ENCODE measurements around the gene RPS6KA5.

RPS6KA5 gene

DNA sequence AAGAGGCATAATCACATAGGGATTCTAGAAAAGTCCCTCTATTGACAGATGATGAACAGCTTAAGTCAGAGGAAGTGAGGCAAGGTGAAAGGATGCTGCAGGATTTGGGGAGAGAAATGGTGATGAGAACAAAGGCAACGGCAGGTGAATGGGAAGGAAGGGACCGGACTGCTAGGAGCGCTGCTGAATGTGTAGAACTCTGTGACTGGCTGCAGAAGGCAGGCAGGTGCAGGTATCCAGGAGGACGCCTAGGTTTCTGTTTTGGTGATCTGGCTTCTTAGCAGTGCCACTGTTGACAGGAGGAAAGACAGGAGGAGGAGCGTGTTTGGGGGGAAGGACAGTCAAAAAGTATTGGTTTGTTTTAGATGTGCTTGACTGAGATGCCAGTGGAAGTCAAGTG, 185.8 kb downstream of the RPS6KA5 start:
- no peak overlapping the region for H3K4me3 ChIP-seq (ENCODE audit: low read length)
- TF ChIP-seq, protein P1, sequence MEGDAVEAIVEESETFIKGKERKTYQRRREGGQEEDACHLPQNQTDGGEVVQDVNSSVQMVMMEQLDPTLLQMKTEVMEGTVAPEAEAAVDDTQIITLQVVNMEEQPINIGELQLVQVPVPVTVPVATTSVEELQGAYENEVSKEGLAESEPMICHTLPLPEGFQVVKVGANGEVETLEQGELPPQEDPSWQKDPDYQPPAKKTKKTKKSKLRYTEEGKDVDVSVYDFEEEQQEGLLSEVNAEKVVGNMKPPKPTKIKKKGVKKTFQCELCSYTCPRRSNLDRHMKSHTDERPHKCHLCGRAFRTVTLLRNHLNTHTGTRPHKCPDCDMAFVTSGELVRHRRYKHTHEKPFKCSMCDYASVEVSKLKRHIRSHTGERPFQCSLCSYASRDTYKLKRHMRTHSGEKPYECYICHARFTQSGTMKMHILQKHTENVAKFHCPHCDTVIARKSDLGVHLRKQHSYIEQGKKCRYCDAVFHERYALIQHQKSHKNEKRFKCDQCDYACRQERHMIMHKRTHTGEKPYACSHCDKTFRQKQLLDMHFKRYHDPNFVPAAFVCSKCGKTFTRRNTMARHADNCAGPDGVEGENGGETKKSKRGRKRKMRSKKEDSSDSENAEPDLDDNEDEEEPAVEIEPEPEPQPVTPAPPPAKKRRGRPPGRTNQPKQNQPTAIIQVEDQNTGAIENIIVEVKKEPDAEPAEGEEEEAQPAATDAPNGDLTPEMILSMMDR (IDR thresholded peaks at IDR 0.05; ENCODE audit: low read length), result no peak
- TF ChIP-seq EZH2phosphoT487 (IDR thresholded peaks at IDR 0.05; ENCODE audit: low read length), result no peak
- no peak for TF ChIP-seq EZH2 (optimal IDR thresholded peaks at IDR 0.05; ENCODE audit: low read depth, low read length)
- no peaks in the 10 kb centered on the region for H3K4me1 ChIP-seq (ENCODE audit: low read length)
- no peaks in the 10 kb centered on the region for H3K9me2 ChIP-seq (replicated peaks; ENCODE audit: insufficient read depth, low read length)
- H3K9me3 ChIP-seq (replicated peaks; ENCODE audit: insufficient read depth, low read length), result no peaks in the 10 kb centered on the region
- H4K20me1 ChIP-seq (ENCODE audit: insufficient read depth, low read length), result no peaks in the 10 kb centered on the region
- H3K9ac ChIP-seq (ENCODE audit: low read length), result no peak overlapping the region
- H3K79me2 ChIP-seq (ENCODE audit: low read length), result no peaks in the 10 kb centered on the region
- H3K27ac ChIP-seq (ENCODE audit: low read length), result no peak overlapping the region
- no peak overlapping the region for H2AFZ ChIP-seq (ENCODE audit: low read length)
- DNase-seq, result no peak
- no peaks in the 10 kb centered on the region for H3K27me3 ChIP-seq (replicated peaks; ENCODE audit: insufficient read depth, low read length)
- H3K4me2 ChIP-seq (ENCODE audit: low read depth, low read length), result no peak overlapping the region
- H3F3A ChIP-seq (ENCODE audit: insufficient read depth, low read length), result no peaks in the 10 kb centered on the region
- H3K36me3 ChIP-seq (replicated peaks; ENCODE audit: insufficient read depth, low read length), result no peaks in the 10 kb centered on the region

DNA sequence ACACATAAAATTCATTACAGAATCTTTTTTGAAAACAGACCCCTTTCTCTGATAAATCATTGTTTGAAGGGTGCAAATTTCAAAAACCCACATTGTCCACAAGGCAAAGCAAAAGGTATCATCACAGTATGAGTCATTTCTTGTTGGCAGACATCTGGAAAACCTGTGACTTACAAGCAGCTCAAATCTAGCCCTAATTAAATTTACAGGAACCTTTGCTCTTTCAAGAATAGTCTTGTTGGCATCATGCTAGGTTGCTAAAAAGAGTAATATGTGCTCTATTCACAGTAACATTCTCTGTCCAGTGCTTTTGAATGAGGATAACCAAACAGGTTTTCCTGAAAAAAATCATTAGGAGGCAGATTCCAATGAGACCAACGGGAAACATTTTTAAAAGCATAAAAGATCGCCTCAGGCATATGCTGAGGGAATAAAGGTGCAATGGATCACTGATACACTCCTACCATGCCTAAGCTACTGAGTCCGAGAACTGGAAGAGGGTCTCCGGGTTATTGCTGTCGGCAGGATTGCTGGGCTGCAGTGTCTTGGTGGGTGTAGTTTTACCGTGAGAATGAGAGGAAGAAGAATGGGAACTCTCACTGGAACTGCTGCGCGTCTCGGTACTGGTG, 188.7 kb downstream of the RPS6KA5 start:
- no peaks in the 10 kb centered on the region for H3K36me3 ChIP-seq (replicated peaks; ENCODE audit: insufficient read depth, low read length)
- DNase-seq, result no peak
- no peaks in the 10 kb centered on the region for H3K79me2 ChIP-seq (ENCODE audit: low read length)
- no peaks in the 10 kb centered on the region for H3K27me3 ChIP-seq (replicated peaks; ENCODE audit: insufficient read depth, low read length)
- H3K4me2 ChIP-seq (ENCODE audit: low read depth, low read length), result no peak overlapping the region
- H3K9me3 ChIP-seq (replicated peaks; ENCODE audit: insufficient read depth, low read length), result no peaks in the 10 kb centered on the region
- H3K27ac ChIP-seq (ENCODE audit: low read length), result no peak overlapping the region
- H3F3A ChIP-seq (ENCODE audit: insufficient read depth, low read length), result no peaks in the 10 kb centered on the region
- H3K4me1 ChIP-seq (ENCODE audit: low read length), result no peaks in the 10 kb centered on the region
- no peak overlapping the region for H3K9ac ChIP-seq (ENCODE audit: low read length)
- no peaks in the 10 kb centered on the region for H4K20me1 ChIP-seq (ENCODE audit: insufficient read depth, low read length)
- no peak for TF ChIP-seq EZH2phosphoT487 (IDR thresholded peaks at IDR 0.05; ENCODE audit: low read length)
- TF ChIP-seq, protein P1 (IDR thresholded peaks at IDR 0.05; ENCODE audit: low read length), result no peak
- TF ChIP-seq EZH2 (optimal IDR thresholded peaks at IDR 0.05; ENCODE audit: low read depth, low read length), result no peak
- no peak overlapping the region for H2AFZ ChIP-seq (ENCODE audit: low read length)
- H3K4me3 ChIP-seq (ENCODE audit: low read length), result no peak overlapping the region
- no peaks in the 10 kb centered on the region for H3K9me2 ChIP-seq (replicated peaks; ENCODE audit: insufficient read depth, low read length)

DNA sequence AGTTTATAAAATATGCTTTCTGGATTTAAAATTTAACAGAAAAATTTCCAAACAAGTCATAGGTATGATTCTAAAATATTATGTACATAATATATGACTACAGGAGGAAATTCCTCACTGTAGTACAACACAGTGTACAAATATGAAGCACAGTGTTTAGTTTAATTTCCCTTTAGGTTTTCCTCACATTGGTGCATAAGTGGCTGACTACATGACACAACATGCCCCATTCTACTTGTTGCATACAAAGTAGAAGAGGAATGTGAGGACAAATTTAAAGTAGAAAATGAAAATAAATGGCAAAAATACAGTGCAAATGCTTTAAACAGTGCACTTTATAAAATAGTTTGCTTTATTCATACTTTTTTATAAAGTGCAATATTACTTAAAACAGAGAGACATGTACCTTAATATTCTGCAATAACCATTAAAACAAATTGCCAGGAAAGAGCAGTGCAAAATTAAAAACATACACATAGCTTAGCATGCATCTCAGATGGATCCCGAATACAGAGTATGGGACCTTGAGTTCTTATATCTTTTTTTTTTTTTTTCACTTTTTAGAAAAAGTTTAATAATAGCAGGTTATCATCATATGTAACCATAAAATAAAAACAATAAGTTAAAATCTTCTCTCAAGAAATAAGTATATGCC, 189.4 kb downstream of the RPS6KA5 start:
- Histone ChIP-seq H3K4me3 (ENCODE audit: low read length) (no peak overlapping the region), H2AFZ (ENCODE audit: low read length) (no peak overlapping the region), H3K36me3 (replicated peaks; ENCODE audit: insufficient read depth, low read length) (no peaks in the 10 kb centered on the region), H3K27ac (ENCODE audit: low read length) (no peak overlapping the region), H3K27me3 (replicated peaks; ENCODE audit: insufficient read depth, low read length) (no peaks in the 10 kb centered on the region), H4K20me1 (ENCODE audit: insufficient read depth, low read length) (no peaks in the 10 kb centered on the region), H3K9me3 (replicated peaks; ENCODE audit: insufficient read depth, low read length) (no peaks in the 10 kb centered on the region), H3K4me2 (ENCODE audit: low read depth, low read length) (no peak overlapping the region), H3K4me1 (ENCODE audit: low read length) (no peaks in the 10 kb centered on the region), H3K9ac (ENCODE audit: low read length) (no peak overlapping the region), H3K9me2 (replicated peaks; ENCODE audit: insufficient read depth, low read length) (no peaks in the 10 kb centered on the region), H3F3A (ENCODE audit: insufficient read depth, low read length) (no peaks in the 10 kb centered on the region), H3K79me2 (ENCODE audit: low read length) (no peaks in the 10 kb centered on the region)
- TF ChIP-seq, protein P1 (IDR thresholded peaks at IDR 0.05; ENCODE audit: low read length), result no peak
- no peak for TF ChIP-seq EZH2 (optimal IDR thresholded peaks at IDR 0.05; ENCODE audit: low read depth, low read length)
- no peak for TF ChIP-seq EZH2phosphoT487 (IDR thresholded peaks at IDR 0.05; ENCODE audit: low read length)
- DNase-seq, result no peak
